Measurements from ENCODE around the gene LRP1B. TPM values are rescaled to one million over a fixed set of nuclear protein-coding genes. Genes with fewer than 3 reads are reported as not detected.

The LRP1B gene
- total and polyA plus RNA-seq, 4 donors: 0.01 to 0.84 (median 0.17) TPM

- no peak for TF ChIP-seq NR2F2 (IDR thresholded peaks at IDR 0.05)
- TF ChIP-seq HNF4G (IDR thresholded peaks at IDR 0.05): no peak
- TF ChIP-seq RAD21 (IDR thresholded peaks at IDR 0.05): no peak
- no peak for TF ChIP-seq MAX (IDR thresholded peaks at IDR 0.05)
- TF ChIP-seq, protein P1, sequence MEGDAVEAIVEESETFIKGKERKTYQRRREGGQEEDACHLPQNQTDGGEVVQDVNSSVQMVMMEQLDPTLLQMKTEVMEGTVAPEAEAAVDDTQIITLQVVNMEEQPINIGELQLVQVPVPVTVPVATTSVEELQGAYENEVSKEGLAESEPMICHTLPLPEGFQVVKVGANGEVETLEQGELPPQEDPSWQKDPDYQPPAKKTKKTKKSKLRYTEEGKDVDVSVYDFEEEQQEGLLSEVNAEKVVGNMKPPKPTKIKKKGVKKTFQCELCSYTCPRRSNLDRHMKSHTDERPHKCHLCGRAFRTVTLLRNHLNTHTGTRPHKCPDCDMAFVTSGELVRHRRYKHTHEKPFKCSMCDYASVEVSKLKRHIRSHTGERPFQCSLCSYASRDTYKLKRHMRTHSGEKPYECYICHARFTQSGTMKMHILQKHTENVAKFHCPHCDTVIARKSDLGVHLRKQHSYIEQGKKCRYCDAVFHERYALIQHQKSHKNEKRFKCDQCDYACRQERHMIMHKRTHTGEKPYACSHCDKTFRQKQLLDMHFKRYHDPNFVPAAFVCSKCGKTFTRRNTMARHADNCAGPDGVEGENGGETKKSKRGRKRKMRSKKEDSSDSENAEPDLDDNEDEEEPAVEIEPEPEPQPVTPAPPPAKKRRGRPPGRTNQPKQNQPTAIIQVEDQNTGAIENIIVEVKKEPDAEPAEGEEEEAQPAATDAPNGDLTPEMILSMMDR (IDR thresholded peaks at IDR 0.05; ENCODE audit: low read depth, low read length, missing input control): no peak
- TF ChIP-seq, protein P2, sequence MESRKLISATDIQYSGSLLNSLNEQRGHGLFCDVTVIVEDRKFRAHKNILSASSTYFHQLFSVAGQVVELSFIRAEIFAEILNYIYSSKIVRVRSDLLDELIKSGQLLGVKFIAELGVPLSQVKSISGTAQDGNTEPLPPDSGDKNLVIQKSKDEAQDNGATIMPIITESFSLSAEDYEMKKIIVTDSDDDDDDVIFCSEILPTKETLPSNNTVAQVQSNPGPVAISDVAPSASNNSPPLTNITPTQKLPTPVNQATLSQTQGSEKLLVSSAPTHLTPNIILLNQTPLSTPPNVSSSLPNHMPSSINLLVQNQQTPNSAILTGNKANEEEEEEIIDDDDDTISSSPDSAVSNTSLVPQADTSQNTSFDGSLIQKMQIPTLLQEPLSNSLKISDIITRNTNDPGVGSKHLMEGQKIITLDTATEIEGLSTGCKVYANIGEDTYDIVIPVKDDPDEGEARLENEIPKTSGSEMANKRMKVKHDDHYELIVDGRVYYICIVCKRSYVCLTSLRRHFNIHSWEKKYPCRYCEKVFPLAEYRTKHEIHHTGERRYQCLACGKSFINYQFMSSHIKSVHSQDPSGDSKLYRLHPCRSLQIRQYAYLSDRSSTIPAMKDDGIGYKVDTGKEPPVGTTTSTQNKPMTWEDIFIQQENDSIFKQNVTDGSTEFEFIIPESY (IDR thresholded peaks at IDR 0.05): no peak
- TF ChIP-seq ATF3 (IDR thresholded peaks at IDR 0.05): no peak
- TF ChIP-seq TAF1 (conservative IDR thresholded peaks at IDR 0.05): no peak
- TF ChIP-seq YY1 (IDR thresholded peaks at IDR 0.05): no peak
- TF ChIP-seq FOXA2 (IDR thresholded peaks at IDR 0.05): no peak
- TF ChIP-seq REST (IDR thresholded peaks at IDR 0.05): no peak
- TF ChIP-seq SP1 (IDR thresholded peaks at IDR 0.05): no peak
- no peak for TF ChIP-seq FOXA1 (IDR thresholded peaks at IDR 0.05)
- 71% methylated on average over 1 of the region's 1 CpG for WGBS
Measured at GRCh38 chr2:140641163-140641562, 1489.7 kb downstream of the LRP1B start.

GRCh38 chr2:140639628-140640027 is 1491.2 kb downstream of the LRP1B start:
- DNase-seq (ENCODE audit: low spot score): no peak
- Histone ChIP-seq H3K9ac (ENCODE audit: low read depth in 1 of 2, low read length in 2 of 2) (no peak overlapping the region), H3K4me3 (ENCODE audit: low read depth in 1 of 3, low read length in 3 of 3) (no peak overlapping the region), H3K36me3 (ENCODE audit: control insufficient read depth in 4 of 4, insufficient read depth in 3 of 4, low read depth in 1 of 4, low read length in 3 of 4) (no peaks in the 10 kb centered on the region), H3K4me1 (ENCODE audit: control insufficient read depth in 4 of 4, insufficient read depth in 4 of 4, low read length in 3 of 4) (peaks cover 0 to 2% (median 0%) of the 10 kb centered on the region in 4 donors), H3K9me3 (ENCODE audit: control insufficient read depth in 4 of 4, low read length in 3 of 4) (no peaks in the 10 kb centered on the region), H3K27ac (ENCODE audit: low read depth in 1 of 2, low read length in 2 of 2) (no peak overlapping the region), H3K27me3 (ENCODE audit: control insufficient read depth in 4 of 4, insufficient read depth in 4 of 4, low read length in 3 of 4) (no peaks in the 10 kb centered on the region)
- WGBS: 78% methylated on average over 3 of the region's 3 CpGs
- no peak for TF ChIP-seq GABPA (IDR thresholded peaks at IDR 0.05 in 1 of 2, conservative IDR thresholded peaks at IDR 0.05 in 1 of 2)
- no peak for TF ChIP-seq TAF1 (conservative IDR thresholded peaks at IDR 0.05)
- TF ChIP-seq YY1 (IDR thresholded peaks at IDR 0.05): no peak
- TF ChIP-seq RAD21 (IDR thresholded peaks at IDR 0.05): no peak
- TF ChIP-seq FOXA2 (IDR thresholded peaks at IDR 0.05): no peak
- TF ChIP-seq MAX (IDR thresholded peaks at IDR 0.05): no peak
- TF ChIP-seq FOXA1 (IDR thresholded peaks at IDR 0.05): no peak
- TF ChIP-seq, protein P2 (IDR thresholded peaks at IDR 0.05): no peak
- no peak for TF ChIP-seq HNF4A (conservative IDR thresholded peaks at IDR 0.05)
- no peak for TF ChIP-seq NR2F2 (IDR thresholded peaks at IDR 0.05)
- TF ChIP-seq, protein P1 (IDR thresholded peaks at IDR 0.05; ENCODE audit: low read depth, low read length, missing input control): no peak
- no peak for TF ChIP-seq EGR1 (IDR thresholded peaks at IDR 0.05; ENCODE audit: low read depth in 2 of 2)
- no peak for TF ChIP-seq JUND (IDR thresholded peaks at IDR 0.05)
- no peak for TF ChIP-seq SP1 (IDR thresholded peaks at IDR 0.05)

More at GRCh38 chr2:140641163-140641562, 1489.7 kb downstream of the LRP1B start:
- Histone ChIP-seq H3K9ac (ENCODE audit: low read depth in 1 of 2, low read length in 2 of 2) (no peak overlapping the region), H3K27ac (ENCODE audit: low read depth in 1 of 2, low read length in 2 of 2) (no peak overlapping the region), H3K9me3 (ENCODE audit: control insufficient read depth in 4 of 4, low read length in 3 of 4) (no peaks in the 10 kb centered on the region), H3K4me3 (ENCODE audit: low read depth in 1 of 3, low read length in 3 of 3) (no peak overlapping the region), H3K27me3 (ENCODE audit: control insufficient read depth in 4 of 4, insufficient read depth in 4 of 4, low read length in 3 of 4) (no peaks in the 10 kb centered on the region), H3K4me1 (ENCODE audit: control insufficient read depth in 4 of 4, insufficient read depth in 4 of 4, low read length in 3 of 4) (peaks cover 0 to 2% (median 0%) of the 10 kb centered on the region in 4 donors), H3K36me3 (ENCODE audit: control insufficient read depth in 4 of 4, insufficient read depth in 3 of 4, low read depth in 1 of 4, low read length in 3 of 4) (no peaks in the 10 kb centered on the region)
- DNase-seq (ENCODE audit: low spot score): no peak
